Stimulated activated CD8-positive, alpha-beta memory T cell treated with anti-CD3 and anti-CD28 coated beads, Interleukin-7, amount 100 ng/mL, for 1 hour (primary cell): ENCODE measurements around the gene MAGI2.

Source experiments
- DNase-seq, 2 donors: peaks; one replicate each; pipeline ENCODE4 v3.0.0-alpha.2; 2020; ENCODE audit warnings: low read depth in 2 of 2

The MAGI2 gene

DNA sequence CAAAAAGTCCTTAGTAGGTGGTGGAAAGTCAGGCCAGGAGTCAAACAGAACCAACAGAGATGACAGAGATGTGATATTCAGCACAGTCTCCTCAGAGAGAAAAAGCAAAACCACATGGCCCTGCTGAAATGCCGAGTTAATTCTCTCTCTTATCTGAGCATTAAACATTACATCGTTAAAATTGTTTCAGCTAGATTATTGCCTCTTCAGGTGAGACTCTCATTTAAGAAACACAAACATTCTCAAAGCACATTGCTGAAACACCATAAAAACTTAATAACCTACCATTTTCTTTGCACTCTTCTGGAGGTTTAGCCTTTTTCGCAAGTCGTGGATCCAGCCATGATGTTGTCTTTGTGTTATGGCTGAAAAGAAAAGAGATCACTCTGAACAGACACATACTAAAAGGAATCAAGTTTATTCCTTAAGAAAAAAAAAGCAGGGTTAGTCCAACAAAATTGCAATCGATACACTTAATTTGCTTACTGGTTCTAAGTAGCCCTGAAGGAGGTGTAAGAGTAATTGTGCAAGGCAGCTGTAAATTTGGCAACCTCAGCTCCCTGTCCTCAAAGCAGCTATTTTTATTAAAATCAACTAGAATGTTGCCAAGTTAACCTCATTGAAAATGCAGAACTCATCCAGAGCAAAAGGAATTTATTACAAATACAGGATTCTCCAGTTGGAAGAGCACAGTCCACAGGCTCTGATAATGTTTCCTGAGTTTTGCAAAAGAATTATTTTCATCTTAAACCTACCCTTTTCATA lies 963.8 kb downstream of the MAGI2 start:
- DNase-seq: no peak

GRCh38 chr7:78487464-78487863 lies 966.0 kb downstream of the MAGI2 start:
- no peak for DNase-seq

GRCh38 chr7:78479348-78479747 lies 974.1 kb downstream of the MAGI2 start:
- no peak for DNase-seq

DNA sequence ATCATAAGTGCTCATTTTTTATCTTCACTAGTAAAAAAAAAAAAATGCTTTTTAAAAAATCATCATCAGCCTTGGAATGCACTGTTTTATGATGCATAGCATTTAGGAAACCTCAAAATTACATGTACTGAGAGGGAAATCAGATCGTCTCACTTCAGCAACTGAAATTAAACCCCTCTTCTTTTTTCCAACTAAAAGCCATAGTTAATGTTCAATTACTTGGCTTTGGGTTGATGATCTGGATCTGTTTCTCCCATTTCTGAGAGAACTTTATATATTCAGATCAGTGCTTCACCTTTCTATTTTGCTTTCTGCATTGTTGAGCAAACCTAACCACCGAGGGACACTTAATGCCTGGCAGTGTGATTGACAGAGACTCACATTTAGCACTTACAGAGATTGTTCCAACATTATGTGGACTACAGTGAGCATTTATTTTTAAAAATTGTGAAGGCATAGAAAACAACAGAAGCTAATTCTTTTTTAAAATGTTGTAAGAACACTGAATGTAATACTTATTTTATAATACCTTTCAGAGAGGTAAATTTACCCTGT lies 976.5 kb downstream of the MAGI2 start:
- no peak for DNase-seq

- DNase-seq: no peak
These were observed 979.7 kb downstream of the MAGI2 start for GRCh38 chr7:78473571-78474301.

DNA sequence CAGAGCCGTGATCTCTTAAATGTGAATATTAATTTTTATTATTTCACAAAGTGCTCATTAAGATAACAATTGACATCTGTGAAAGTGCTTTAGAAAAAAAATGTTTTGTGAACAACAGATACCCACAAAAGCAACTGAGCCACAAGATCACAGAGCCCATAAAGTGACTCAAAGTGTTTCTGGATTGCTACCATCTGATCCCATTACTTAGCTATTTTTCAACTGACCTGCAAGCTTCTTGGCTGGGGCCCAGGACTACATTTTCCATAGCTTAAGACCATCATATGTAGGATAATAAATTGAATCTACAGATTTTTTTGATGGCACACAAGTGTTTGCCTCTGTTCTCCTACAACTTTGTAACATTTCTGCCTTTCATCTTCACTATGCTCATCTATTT lies 980.4 kb downstream of the MAGI2 start:
- no peak for DNase-seq

GRCh38 chr7:78472519-78472918 lies 980.9 kb downstream of the MAGI2 start:
- no peak for DNase-seq

GRCh38 chr7:78465894-78466293 lies 987.6 kb downstream of the MAGI2 start:
- no peak for DNase-seq

DNA sequence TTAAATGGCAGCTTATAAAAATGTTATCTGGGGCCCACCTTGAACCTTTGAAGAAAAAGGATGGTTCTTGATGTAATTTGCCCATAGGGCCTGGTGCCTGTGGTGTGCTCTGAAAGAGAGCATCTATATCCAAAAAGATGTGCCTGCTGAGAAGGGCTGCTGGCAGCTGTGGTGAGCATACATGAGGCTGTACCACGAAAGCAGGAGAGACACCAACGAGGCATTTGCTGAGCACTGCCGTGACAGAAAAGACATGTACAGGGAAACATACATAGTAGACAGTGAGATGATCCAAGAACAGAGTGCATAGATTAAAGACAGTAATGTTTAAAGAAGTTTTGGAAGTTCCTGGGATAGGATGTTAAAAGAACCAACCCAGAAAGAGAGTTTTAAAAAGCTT lies 990.4 kb downstream of the MAGI2 start:
- DNase-seq: no peak

- no peak for DNase-seq
These were observed 1002.8 kb downstream of the MAGI2 start for GRCh38 chr7:78450706-78451105.

GRCh38 chr7:78448911-78449310 lies 1004.6 kb downstream of the MAGI2 start:
- DNase-seq: no peak

DNA sequence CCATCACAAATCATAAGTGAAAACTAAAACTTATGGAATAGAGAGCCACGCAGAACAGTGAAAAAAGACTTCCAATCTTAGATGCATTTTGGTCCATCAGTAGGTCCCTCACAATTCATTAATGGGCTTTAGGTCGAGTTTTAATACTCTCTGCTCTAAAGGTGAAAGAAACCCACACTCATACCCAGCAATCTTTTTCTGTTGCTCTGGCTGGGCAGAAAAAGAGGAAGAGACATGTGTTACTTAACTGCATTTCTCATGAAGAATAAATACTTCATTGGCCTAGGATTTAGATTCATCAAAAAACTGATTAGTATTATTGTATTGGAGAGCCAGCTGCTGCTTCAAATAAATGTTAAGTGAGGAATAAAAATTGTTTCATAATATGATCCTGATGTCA lies 1009.2 kb downstream of the MAGI2 start:
- DNase-seq: no peak

DNA sequence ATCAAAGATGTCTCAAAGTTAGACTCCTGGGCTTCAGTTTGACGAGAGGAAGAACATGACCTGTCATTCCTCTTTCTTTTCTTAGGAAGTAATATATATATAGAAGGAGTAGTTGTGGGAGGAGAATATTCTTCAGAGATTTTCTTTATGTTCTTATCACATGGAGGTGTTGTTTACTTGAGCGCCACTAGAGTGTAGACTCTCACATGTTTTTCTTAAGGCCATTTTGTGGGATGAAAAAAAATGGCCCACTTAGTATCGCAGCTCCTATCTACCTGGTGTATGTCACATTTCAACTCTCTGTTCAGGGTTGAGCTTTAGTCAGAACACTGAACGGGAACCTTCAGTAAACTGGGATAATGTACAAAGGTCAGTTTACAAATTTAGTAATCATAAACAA lies 1009.7 kb downstream of the MAGI2 start:
- DNase-seq: no peak

DNA sequence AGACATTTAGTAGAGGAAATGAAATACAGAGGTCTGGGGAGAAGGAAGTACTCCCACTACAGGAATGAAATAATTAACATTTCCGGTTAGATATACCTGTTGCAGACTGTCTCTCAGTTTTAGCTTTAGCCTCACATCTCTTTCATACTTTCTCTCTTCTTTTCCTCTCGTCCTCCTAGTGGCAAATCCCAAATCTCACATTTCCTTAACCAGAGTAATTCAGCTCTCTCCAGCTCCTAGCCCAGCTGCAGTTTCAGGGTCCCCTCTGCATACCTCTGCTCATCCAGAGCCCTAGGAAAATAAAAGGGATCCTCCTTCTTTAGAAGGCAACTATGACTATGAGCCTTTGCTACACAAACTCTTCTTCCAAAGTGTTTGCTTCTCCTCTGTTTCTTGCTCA lies 1011.7 kb downstream of the MAGI2 start:
- DNase-seq: no peak

DNA sequence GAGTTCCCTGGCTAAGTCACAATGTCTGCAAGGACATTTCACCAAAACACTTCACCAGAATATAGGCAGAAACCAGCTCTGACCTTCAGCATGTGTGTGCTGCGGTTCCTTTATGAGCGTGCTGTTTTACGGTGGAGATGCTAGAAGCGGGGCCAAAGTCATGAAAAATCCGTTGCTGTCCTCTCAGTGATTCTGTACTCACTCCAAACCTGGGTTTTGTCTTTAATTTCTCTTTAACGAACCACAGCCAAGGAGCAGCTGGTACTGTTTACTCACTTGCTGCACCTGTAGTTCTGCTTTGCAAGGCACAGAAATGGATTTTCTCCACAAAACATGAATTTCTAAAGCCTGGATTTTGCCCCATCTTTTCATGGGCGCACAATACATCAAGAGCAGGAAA lies 1015.0 kb downstream of the MAGI2 start:
- no peak for DNase-seq

DNA sequence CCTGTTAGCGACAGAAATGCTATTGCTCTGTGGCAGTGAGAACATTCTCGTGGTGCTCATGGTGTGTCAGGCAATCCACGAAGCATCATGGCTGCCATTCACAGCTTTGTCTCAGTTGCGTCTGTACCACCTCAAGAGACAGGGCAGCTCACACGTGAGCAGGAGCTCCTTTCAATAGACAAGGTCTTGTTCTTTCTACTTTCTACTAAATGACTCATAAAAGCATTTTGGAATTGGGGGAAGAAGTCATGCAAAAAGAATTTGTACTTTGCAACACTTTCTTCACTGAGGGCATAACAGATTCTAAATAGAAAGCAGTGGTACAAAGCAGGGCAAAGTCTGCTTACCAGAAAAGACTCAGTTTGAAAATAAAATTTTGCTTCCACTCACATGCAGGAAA lies 1016.3 kb downstream of the MAGI2 start:
- no peak for DNase-seq

DNA sequence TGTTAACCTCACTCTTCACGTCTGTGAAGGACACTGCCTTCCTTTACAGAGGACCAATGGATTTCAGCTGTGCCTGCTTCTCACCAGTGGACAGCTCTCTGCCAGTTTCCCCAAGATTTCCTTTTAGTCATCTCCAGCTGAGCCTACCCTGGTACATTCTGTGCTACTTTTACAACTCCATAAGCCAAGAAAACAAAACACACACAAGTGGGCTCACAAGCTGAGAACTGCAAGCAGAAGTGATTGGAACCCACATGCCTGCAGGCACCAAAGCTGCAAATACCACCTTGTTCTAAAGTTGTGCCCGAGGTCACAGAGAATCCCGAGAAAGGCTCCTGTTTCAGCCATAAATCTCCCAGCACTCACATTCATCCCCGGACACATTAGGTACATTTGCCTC lies 1018.1 kb downstream of the MAGI2 start:
- DNase-seq: no peak

DNA sequence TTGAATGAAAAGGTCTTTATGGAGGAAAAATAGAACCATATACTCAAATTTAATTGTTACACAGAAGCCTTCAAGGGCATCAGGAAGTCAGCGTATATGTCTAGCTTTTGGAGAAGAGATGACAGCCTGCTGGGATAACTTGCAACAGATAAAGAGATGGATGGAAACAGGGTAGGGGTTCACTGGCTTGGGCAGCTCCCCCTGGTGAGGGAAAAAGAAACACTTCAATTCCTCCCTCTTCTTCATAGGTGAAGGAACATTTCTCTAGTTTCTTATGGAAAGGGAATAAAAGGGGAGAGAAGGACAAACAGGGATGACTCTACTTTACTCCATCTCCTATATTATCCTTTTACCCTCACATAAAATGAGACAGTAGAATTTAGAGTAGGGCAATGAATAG lies 1019.2 kb downstream of the MAGI2 start:
- no peak for DNase-seq

- no peak for DNase-seq
These were observed 1020.0 kb downstream of the MAGI2 start for GRCh38 chr7:78433421-78433820.

DNA sequence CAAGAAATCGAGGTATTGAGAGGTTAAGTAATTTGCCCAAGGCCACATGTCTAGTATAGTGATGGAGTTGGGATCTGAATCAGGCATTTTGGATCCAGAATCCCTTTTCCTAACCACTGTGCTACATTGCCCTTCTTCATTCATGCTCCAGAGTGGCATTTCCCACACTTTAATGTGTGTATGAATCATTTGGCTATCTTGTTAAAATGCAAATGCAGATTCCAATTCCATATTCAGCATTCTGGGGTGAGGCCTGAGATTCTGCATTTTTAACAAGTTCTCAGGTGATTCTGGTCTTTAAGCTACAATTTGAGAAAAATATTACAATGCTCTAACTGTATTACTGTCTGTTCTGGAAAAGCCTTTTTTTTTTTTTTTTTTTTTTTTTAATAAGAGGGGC lies 1023.6 kb downstream of the MAGI2 start:
- DNase-seq: no peak

- DNase-seq: no peak
These were observed 1026.3 kb downstream of the MAGI2 start for GRCh38 chr7:78427209-78427608.

DNA sequence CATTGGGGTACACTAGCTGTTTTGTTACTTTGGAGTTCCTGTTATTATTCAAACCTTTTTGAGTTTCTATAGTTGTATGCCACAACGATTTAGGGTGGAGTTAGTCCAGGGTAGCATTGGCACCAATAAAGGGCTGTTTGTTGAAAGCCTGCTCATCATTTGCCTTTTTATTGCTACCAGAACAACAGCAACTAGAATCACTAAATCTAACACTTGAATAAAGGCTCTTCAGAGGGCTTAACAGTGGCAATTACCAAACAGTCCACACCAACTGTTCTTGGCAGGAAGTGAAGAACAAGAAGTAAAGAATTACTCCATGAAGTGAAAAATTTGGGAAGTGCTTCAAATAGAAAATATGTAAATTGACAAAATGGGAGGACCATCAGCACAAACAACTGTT lies 1033.5 kb downstream of the MAGI2 start:
- no peak for DNase-seq

GRCh38 chr7:78417180-78417853 lies 1036.2 kb downstream of the MAGI2 start:
- DNase-seq: no peak
